Stimulated activated CD4-positive, alpha-beta T cell treated with anti-CD3 and anti-CD28 coated beads, Interleukin-15, amount 100 ng/mL, for 48 hours (primary cell): ENCODE measurements around the gene FOXI3.

Source experiments
- DNase-seq, 2 donors: peaks; one replicate each; pipeline ENCODE4 v3.0.0-alpha.2; 2020; ENCODE audit warnings: low read depth in 2 of 2

The FOXI3 gene

GRCh38 chr2:88452565-88452905 lies at the start of gene FOXI3:
Gene FOXI3 (minus strand): TSS chr2:88452693. CDS start chr2:88452535, 158 bp downstream.
- DNase-seq: no peak

- DNase-seq: no peak
These were observed 48.2 kb upstream of the FOXI3 start for GRCh38 chr2:88500691-88501090.

GRCh38 chr2:88499204-88499603 lies 46.7 kb upstream of the FOXI3 start:
- DNase-seq: no peak

GRCh38 chr2:88493481-88493880 lies 41.0 kb upstream of the FOXI3 start:
- no peak for DNase-seq

GRCh38 chr2:88492002-88492401 lies 39.5 kb upstream of the FOXI3 start:
- DNase-seq: no peak

GRCh38 chr2:88489181-88489580 lies 36.7 kb upstream of the FOXI3 start:
- no peak for DNase-seq

GRCh38 chr2:88483200-88483599 lies 30.7 kb upstream of the FOXI3 start:
- DNase-seq: no peak

- DNase-seq: no peak
These were observed 29.3 kb upstream of the FOXI3 start for GRCh38 chr2:88481691-88482336.

GRCh38 chr2:88472811-88473210 lies 20.3 kb upstream of the FOXI3 start:
- DNase-seq: no peak

- DNase-seq: no peak
These were observed 18.8 kb upstream of the FOXI3 start for GRCh38 chr2:88471083-88471942.

GRCh38 chr2:88469202-88470114 lies 17.0 kb upstream of the FOXI3 start:
- DNase-seq: no peak

- DNase-seq: no peak
These were observed 11.7 kb upstream of the FOXI3 start for GRCh38 chr2:88464153-88464552.

GRCh38 chr2:88458633-88459032 lies 6.1 kb upstream of the FOXI3 start:
- DNase-seq: no peak

GRCh38 chr2:88452980-88453582 lies 588 bp upstream of the FOXI3 start:
- DNase-seq: no peak

- DNase-seq: no peak
These were observed 505 bp downstream of the FOXI3 start for GRCh38 chr2:88451811-88452564.

- no peak for DNase-seq
These were observed 1.3 kb downstream of the FOXI3 start for GRCh38 chr2:88450925-88451810.

- DNase-seq: no peak
These were observed 2.3 kb downstream of the FOXI3 start for GRCh38 chr2:88450186-88450585.

- DNase-seq: no peak
These were observed 4.2 kb downstream of the FOXI3 start for GRCh38 chr2:88448248-88448647.

- no peak for DNase-seq
These were observed 9.0 kb downstream of the FOXI3 start for GRCh38 chr2:88443353-88443938.

- DNase-seq: no peak
These were observed 10.0 kb downstream of the FOXI3 start for GRCh38 chr2:88442473-88442872.
